Lung (tissue), 12 donors: Measurements from ENCODE around the gene ZRANB2. TPM values are rescaled to one million over a fixed set of nuclear protein-coding genes. Genes with fewer than 3 reads are reported as not detected.

Experiments used
- ATAC-seq: fragments of 200-7000 bp; cut with Tn5 transposase; one replicate; pipeline ENCODE4 v1.9.1; 2020; ENCODE audit warnings: moderate number of reproducible peaks; ENCODE audit not compliant: insufficient read depth, low FRiP score
- DNase-seq, 3 donors: peaks; one replicate each; pipeline ENCODE4 v3.0.0-alpha.2; 2013 to 2017
- H3K27ac ChIP-seq, 2 donors: one replicate each; pipeline ENCODE4 v1.5.1; 2013; ENCODE audit warnings: mild to moderate bottlenecking in 2 of 2, moderate library complexity in 2 of 2, control low read depth in 1 of 2, inconsistent platforms in 1 of 2, low read depth in 1 of 2, low read length in 1 of 2
- H3K27me3 ChIP-seq, 3 donors: one replicate each; pipeline ENCODE4 v1.5.1; 2013; ENCODE audit warnings: low read length in 2 of 3; ENCODE audit not compliant: control insufficient read depth in 3 of 3, insufficient read depth in 3 of 3
- H3K36me3 ChIP-seq, 4 donors: one replicate each; pipeline ENCODE4 v1.5.1; 2013; ENCODE audit warnings: low read length in 4 of 4, mild to moderate bottlenecking in 1 of 4, moderate library complexity in 1 of 4; ENCODE audit not compliant: control insufficient read depth in 4 of 4, insufficient read depth in 4 of 4
- H3K4me1 ChIP-seq, 5 donors: one replicate each; pipeline ENCODE4 v1.5.1; 2013; ENCODE audit warnings: low read length in 5 of 5, mild to moderate bottlenecking in 2 of 5, moderate library complexity in 1 of 5; ENCODE audit not compliant: control insufficient read depth in 5 of 5, insufficient read depth in 5 of 5
- H3K4me3 ChIP-seq: one replicate; pipeline ENCODE4 v1.5.1; 2013; ENCODE audit warnings: mild to moderate bottlenecking, control low read depth, moderate library complexity
- H3K9ac ChIP-seq, 2 donors: one replicate each; pipeline ENCODE4 v1.5.1; 2013; ENCODE audit warnings: low read length in 2 of 2, control low read depth in 1 of 2; ENCODE audit not compliant: insufficient read depth in 1 of 2
- H3K9me3 ChIP-seq, 4 donors: one replicate each; pipeline ENCODE4 v1.5.1; 2013; ENCODE audit warnings: low read length in 3 of 4, mild to moderate bottlenecking in 1 of 4, moderate library complexity in 1 of 4; ENCODE audit not compliant: control insufficient read depth in 4 of 4, insufficient read depth in 3 of 4
- CTCF ChIP-seq: IDR thresholded peaks from 2 replicates; pipeline ENCODE4 v1.5.1; 2012; ENCODE audit warnings: mild to moderate bottlenecking; ENCODE audit errors: control extremely low read depth, extremely low read depth
- WGBS, 2 donors: extraction: QIAGEN DNeasy Blood & Tissue Kit; methylation state at CpG; one replicate each; pipeline ENCODE4 v1.1.7; 2013; 5-methylcytosine and 5-hydroxymethylcytosine counted together
- polyA plus RNA-seq, 2 donors: library from polyadenylated mRNA; stranded (reverse); fragments of 200-250 nt; gene quantifications; one replicate each; pipeline ENCODE4 v1.2.1, GENCODE V29; 2013
- total RNA-seq, 2 donors: library from RNA; depleted of rRNA in 1 of 2; stranded (reverse); fragments of >200 nt in 1 of 2; gene quantifications; one replicate each; pipeline ENCODE4 v1.2.1, GENCODE V29; 2014 to 2021
- donor health status: control.
- donor health status: control.
- donor health status: Bipolar disorder and iron deficiency.
- donor health status: healthy.
- donor health status: DM: yes; HTN: yes; CAD: no.

ZRANB2 gene
- total and polyA plus RNA-seq, 4 donors, result 37.1 to 164 (median 82.5) TPM

- ATAC-seq, result no peak
- Histone ChIP-seq H3K4me1 (no peaks in the 10 kb centered on the region), H3K27ac (no peak overlapping the region), H3K36me3 (peaks cover 15 to 78% (median 45%) of the 10 kb centered on the region in 4 donors), H3K4me3 (no peak overlapping the region), H3K9me3 (no peaks in the 10 kb centered on the region), H3K9ac (no peak overlapping the region), H3K27me3 (no peaks in the 10 kb centered on the region)
- no peak for TF ChIP-seq CTCF
- no peak for DNase-seq
- WGBS, 2 donors, result 75 to 78% methylated on average over 6 of the region's 6 CpGs
These were observed 12.3 kb downstream of the ZRANB2 start for GRCh38 chr1:71068325-71069240.

GRCh38 chr1:71054791-71055190 is 26.0 kb downstream of the ZRANB2 start:
- H3K36me3 ChIP-seq, result peaks cover 0 to 4% (median 1%) of the 10 kb centered on the region in 4 donors
- ATAC-seq, result no peak
- H3K9me3 ChIP-seq, result no peaks in the 10 kb centered on the region
- no peak for TF ChIP-seq CTCF
- WGBS, 2 donors, result 79 to 85% methylated on average over 6 of the region's 6 CpGs
- peaks cover 0 to 13% (median 12%) of the 10 kb centered on the region in 3 donors for H3K27me3 ChIP-seq
- H3K9ac ChIP-seq, result no peak overlapping the region
- no peak overlapping the region for H3K27ac ChIP-seq
- DNase-seq, result no peak
- no peaks in the 10 kb centered on the region for H3K4me1 ChIP-seq
- no peak overlapping the region for H3K4me3 ChIP-seq

DNA sequence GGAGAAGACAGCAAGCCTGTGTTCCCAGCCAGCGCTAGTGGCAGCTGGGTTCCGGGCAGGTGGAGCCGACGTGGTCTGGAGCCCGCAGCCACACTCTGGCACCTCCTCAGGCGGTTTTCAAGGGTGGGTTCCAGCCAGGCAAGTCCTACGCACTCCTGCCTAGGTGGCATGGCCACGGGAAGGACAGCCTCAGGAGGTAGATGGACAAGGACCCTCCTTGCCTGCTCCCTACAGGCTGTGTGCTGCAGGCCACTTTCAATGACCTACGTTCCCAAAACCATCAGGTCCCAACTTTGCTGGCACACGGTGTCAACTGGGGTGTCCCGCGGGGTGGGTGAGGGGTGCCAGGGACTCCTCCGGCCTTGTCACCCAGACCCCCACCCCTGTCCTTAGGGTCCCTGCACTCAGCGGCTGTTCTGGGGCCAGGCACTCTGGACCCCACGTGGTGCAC is 26.5 kb downstream of the ZRANB2 start:
- H3K27ac ChIP-seq, result no peak overlapping the region
- peaks cover 0 to 3% (median under 1%) of the 10 kb centered on the region in 4 donors for H3K36me3 ChIP-seq
- WGBS, 2 donors, result 82 to 85% methylated on average over 15 of the region's 15 CpGs
- no peak overlapping the region for H3K4me3 ChIP-seq
- H3K9ac ChIP-seq, result no peak overlapping the region
- ATAC-seq (peak; percentile 34), DNase-seq (no peak)
- TF ChIP-seq CTCF, result no peak
- no peaks in the 10 kb centered on the region for H3K9me3 ChIP-seq
- peaks cover 0 to 17% (median 14%) of the 10 kb centered on the region in 3 donors for H3K27me3 ChIP-seq
- no peaks in the 10 kb centered on the region for H3K4me1 ChIP-seq
